Endothelial cell of umbilical vein (primary cell): ENCODE measurements around the gene TRAK1. TPM values are rescaled to one million over a fixed set of nuclear protein-coding genes. Genes with fewer than 3 reads are reported as not detected.

Experiments used
- BruUV-seq: library from RNA; stranded (reverse); fragments of 400-500 nt; replicated peaks from 2 replicates; lab custom pipeline; 2021; lab: Mats Ljungman, UMichigan
- CTCF ChIA-PET: fragments of 300-600, 350-600 bp; sonication (Branson Sonifier 250); formaldehyde crosslinking; loops from one replicate; lab custom pipeline; 2021; ENCODE audit warnings: antibody characterized with exemption, inconsistent platforms; lab: Charles Lee
- POLR2A ChIA-PET: fragments of 300-600, 350-600 bp; sonication (Branson Sonifier 250); formaldehyde crosslinking; loops from one replicate; lab custom pipeline; 2021; ENCODE audit warnings: antibody characterized with exemption, inconsistent platforms; lab: Charles Lee
- DNase-seq: peaks from one replicate; pipeline ENCODE4 v3.0.0-alpha.2; 2011; ENCODE audit warnings: low read depth, low spot score
- FAIRE-seq: peaks from 2 replicates; lab custom pipeline; 2011; peaks lifted over from hg19 to GRCh38; lab: Jason Lieb, UNC
- H2AFZ ChIP-seq: 2 replicates; pipeline ENCODE4 v1.6.0; 2012; ENCODE audit warnings: low read depth, low read length, control low read depth, inconsistent platforms
- H3K27ac ChIP-seq: 2 replicates; pipeline ENCODE4 v1.5.1; 2011; ENCODE audit warnings: low read depth, mild to moderate bottlenecking, control low read depth, low read length, moderate library complexity; ENCODE audit not compliant: insufficient read depth
- H3K27me3 ChIP-seq, 2 experiments: 2 replicates each; pipeline versions ENCODE4 v1.6.0 to v1.6.1; 2011; ENCODE audit warnings: low read length in 2 of 2, mixed read lengths in 1 of 2; ENCODE audit not compliant: control insufficient read depth in 2 of 2, insufficient read depth in 2 of 2
- H3K36me3 ChIP-seq, 2 experiments: 2 replicates in 1 of 2; 3 replicates in 1 of 2; pipeline ENCODE4 v1.5.1; 2011; ENCODE audit warnings: low read length in 2 of 2, mild to moderate bottlenecking in 1 of 2, moderate library complexity in 1 of 2; ENCODE audit not compliant: control insufficient read depth in 2 of 2, insufficient read depth in 2 of 2; ENCODE audit errors: extremely low read depth in 1 of 2
- H3K4me1 ChIP-seq: 3 replicates; pipeline ENCODE4 v1.5.1; 2011; ENCODE audit warnings: mild to moderate bottlenecking, low read length; ENCODE audit not compliant: control insufficient read depth, insufficient read depth; ENCODE audit errors: extremely low read depth
- H3K4me2 ChIP-seq: 2 replicates; pipeline ENCODE4 v1.6.1; 2011; ENCODE audit warnings: low read length, control low read depth, mixed read lengths; ENCODE audit not compliant: insufficient read depth
- H3K4me3 ChIP-seq, 3 experiments: fragments of 200-600 bp in 1 of 3; sonication (generic), shearing (Covaris generic) in 1 of 3; replicated peaks in 1 of 3; 2 replicates each; pipeline ENCODE4 v1.5.1; 2011 to 2016; ENCODE audit warnings: control low read depth in 3 of 3, low read length in 3 of 3, mild to moderate bottlenecking in 2 of 3, inconsistent platforms in 1 of 3, low read depth in 1 of 3, moderate library complexity in 1 of 3; ENCODE audit not compliant: insufficient read depth in 1 of 3
- H3K79me2 ChIP-seq: 2 replicates; pipeline ENCODE4 v1.6.0; 2012; ENCODE audit warnings: low read length, inconsistent platforms; ENCODE audit not compliant: control insufficient read depth, insufficient read depth
- H3K9ac ChIP-seq: replicated peaks from 2 replicates; pipeline ENCODE3; 2011; ENCODE audit warnings: low read length, control low read depth; ENCODE audit not compliant: insufficient read depth; ENCODE audit errors: extremely low read depth
- H3K9me1 ChIP-seq: replicated peaks from 3 replicates; pipeline ENCODE4 v1.6.0; 2011; ENCODE audit warnings: mild to moderate bottlenecking, low read length; ENCODE audit not compliant: control insufficient read depth, insufficient read depth; ENCODE audit errors: extremely low read depth
- H3K9me3 ChIP-seq: replicated peaks from 2 replicates; pipeline ENCODE4 v1.5.1; 2012; ENCODE audit warnings: low read length, inconsistent platforms; ENCODE audit not compliant: control insufficient read depth, insufficient read depth
- H4K20me1 ChIP-seq: replicated peaks from 2 replicates; pipeline ENCODE3; 2011; ENCODE audit warnings: mild to moderate bottlenecking, low read length; ENCODE audit not compliant: control insufficient read depth, insufficient read depth; ENCODE audit errors: extremely low read depth
- CTCF ChIP-seq, 2 donors: IDR thresholded peaks; 1 replicate in 1 of 2; 2 replicates in 1 of 2; pipeline ENCODE4 v1.5.1; 2011; ENCODE audit warnings: low read length in 2 of 2, mild to moderate bottlenecking in 2 of 2, moderate library complexity in 2 of 2, control low read depth in 1 of 2, inconsistent platforms in 1 of 2, low read depth in 1 of 2; ENCODE audit not compliant: insufficient read depth in 1 of 2; ENCODE audit errors: extremely low read depth in 1 of 2
- EZH2 ChIP-seq: IDR thresholded peaks from 2 replicates; pipeline ENCODE4 v1.6.1; 2012; ENCODE audit warnings: borderline replicate concordance, low read depth, mild to moderate bottlenecking, moderate library complexity, low read length, inconsistent platforms; ENCODE audit not compliant: severe bottlenecking
- FOS ChIP-seq: IDR thresholded peaks from 2 replicates; pipeline ENCODE4 v1.6.1; 2011; ENCODE audit warnings: mild to moderate bottlenecking, low read length, moderate library complexity, borderline replicate concordance; ENCODE audit not compliant: insufficient read depth
- GATA2 ChIP-seq: IDR thresholded peaks from 2 replicates; pipeline ENCODE4 v1.7.0; 2011; ENCODE audit warnings: low read depth, mild to moderate bottlenecking, moderate library complexity, mixed read lengths, low read length; ENCODE audit not compliant: insufficient read length, insufficient read depth
- JUN ChIP-seq: IDR thresholded peaks from 2 replicates; pipeline ENCODE4 v1.6.1; 2011; ENCODE audit warnings: borderline replicate concordance, low read depth; ENCODE audit not compliant: insufficient read length, insufficient read depth
- MAX ChIP-seq: IDR thresholded peaks from 2 replicates; pipeline ENCODE4 v1.6.1; 2011; ENCODE audit not compliant: insufficient read depth, insufficient read length
- MYC ChIP-seq: IDR thresholded peaks from one replicate; pipeline ENCODE4 v1.6.1; 2011; ENCODE audit warnings: mild to moderate bottlenecking, low read depth, low read length
- POLR2A ChIP-seq: IDR thresholded peaks from 2 replicates; pipeline ENCODE4 v1.6.1; 2012; ENCODE audit warnings: low read depth, mild to moderate bottlenecking, control low read depth, low read length
- POLR2AphosphoS5 ChIP-seq: IDR thresholded peaks from 2 replicates; pipeline ENCODE4 v1.6.1; 2012; ENCODE audit warnings: low read depth, mild to moderate bottlenecking, control low read depth, low read length, moderate library complexity; ENCODE audit not compliant: insufficient read depth
- dilution Hi-C: fragments of 300-500 bp; cut with MboI; formaldehyde crosslinking; loops from one replicate; pipeline ENCODE4 v1.15.0; 2019; ENCODE audit warnings: low sequenced_read_pairs; ENCODE audit not compliant: extremely low pct_ligation_motif_present
- intact Hi-C: fragments of 100-400 bp; cut with micrococcal nuclease; formaldehyde crosslinking; loops from one replicate; pipeline ENCODE4 v1.10.0; 2022
- polyA plus RNA-seq, 4 experiments: library from polyadenylated mRNA; depleted of rRNA in 3 of 4; stranded (reverse) in 3 of 4; unstranded in 1 of 4; fragments of >200 nt; gene quantifications; 2 replicates each; pipeline versions ENCODE4 v1.2.1 to v1.2.3, GENCODE V29; 2011 to 2012; ENCODE audit warnings: missing spikeins in 1 of 4
- total RNA-seq: library from RNA; stranded (reverse); gene quantifications from 2 replicates; pipeline ENCODE4 v1.2.3, GENCODE V29; 2021

Gene TRAK1
- total and polyA plus RNA-seq, 2 donors (not counting 3 experiments of a cell fraction or from before 2014, with no cell fraction given): 38.5 to 59.6 TPM

- intact Hi-C loops: no loop called here
- CTCF ChIA-PET: interaction anchor here (1.0 to 1.3 kb wide), 2 partner anchors 17 to 21 kb away, joined by 3 to 5 read pairs; no protein-coding TSS in a partner anchor
- Histone ChIP-seq H3K27ac (no peak overlapping the region), H3K79me2 (peaks cover 35% of the 10 kb centered on the region), H3K4me2 (no peak overlapping the region), H3K27me3 (no peaks in the 10 kb centered on the region), H3K4me1 (peaks cover 25% of the 10 kb centered on the region), H3K9ac (no peak overlapping the region), H3K36me3 (no peaks in the 10 kb centered on the region), H2AFZ (no peak overlapping the region), H3K9me3 (no peaks in the 10 kb centered on the region), H3K9me1 (no peaks in the 10 kb centered on the region), H4K20me1 (no peaks in the 10 kb centered on the region), H3K4me3 (no peak overlapping the region)
- no peak for DNase-seq
- no peak for FAIRE-seq
- BruUV-seq: no TSS peak
- TF ChIP-seq CTCF (IDR thresholded peaks at IDR 0.05; ENCODE audit: extremely low read depth in 1 of 2, insufficient read depth in 1 of 2, low read depth in 1 of 2, low read length in 2 of 2): no peak
- TF ChIP-seq FOS: no peak
- TF ChIP-seq MAX: no peak
- no peak for TF ChIP-seq EZH2
- no peak for TF ChIP-seq POLR2AphosphoS5
- TF ChIP-seq MYC: no peak
- TF ChIP-seq JUN: no peak
- no peak for TF ChIP-seq GATA2
- TF ChIP-seq POLR2A: no peak
- POLR2A ChIA-PET: no interaction called here
- dilution Hi-C loops: no loop called here
Measured at GRCh38 chr3:42057561-42058211, 33.5 kb upstream of the TRAK1 start.
